Stimulated activated CD8-positive, alpha-beta memory T cell treated with anti-CD3 and anti-CD28 coated beads, Interleukin-7, amount 100 ng/mL, for 24 hours (primary cell): ENCODE data around the gene CAMTA1.

ENCODE experiments used
- DNase-seq: peaks from one replicate; pipeline ENCODE4 v3.0.0-alpha.2; 2020; ENCODE audit warnings: low read depth

The CAMTA1 gene

GRCh38 chr1:7435276-7436055 is 650.2 kb downstream of the CAMTA1 start:
- DNase-seq = no peak

DNA sequence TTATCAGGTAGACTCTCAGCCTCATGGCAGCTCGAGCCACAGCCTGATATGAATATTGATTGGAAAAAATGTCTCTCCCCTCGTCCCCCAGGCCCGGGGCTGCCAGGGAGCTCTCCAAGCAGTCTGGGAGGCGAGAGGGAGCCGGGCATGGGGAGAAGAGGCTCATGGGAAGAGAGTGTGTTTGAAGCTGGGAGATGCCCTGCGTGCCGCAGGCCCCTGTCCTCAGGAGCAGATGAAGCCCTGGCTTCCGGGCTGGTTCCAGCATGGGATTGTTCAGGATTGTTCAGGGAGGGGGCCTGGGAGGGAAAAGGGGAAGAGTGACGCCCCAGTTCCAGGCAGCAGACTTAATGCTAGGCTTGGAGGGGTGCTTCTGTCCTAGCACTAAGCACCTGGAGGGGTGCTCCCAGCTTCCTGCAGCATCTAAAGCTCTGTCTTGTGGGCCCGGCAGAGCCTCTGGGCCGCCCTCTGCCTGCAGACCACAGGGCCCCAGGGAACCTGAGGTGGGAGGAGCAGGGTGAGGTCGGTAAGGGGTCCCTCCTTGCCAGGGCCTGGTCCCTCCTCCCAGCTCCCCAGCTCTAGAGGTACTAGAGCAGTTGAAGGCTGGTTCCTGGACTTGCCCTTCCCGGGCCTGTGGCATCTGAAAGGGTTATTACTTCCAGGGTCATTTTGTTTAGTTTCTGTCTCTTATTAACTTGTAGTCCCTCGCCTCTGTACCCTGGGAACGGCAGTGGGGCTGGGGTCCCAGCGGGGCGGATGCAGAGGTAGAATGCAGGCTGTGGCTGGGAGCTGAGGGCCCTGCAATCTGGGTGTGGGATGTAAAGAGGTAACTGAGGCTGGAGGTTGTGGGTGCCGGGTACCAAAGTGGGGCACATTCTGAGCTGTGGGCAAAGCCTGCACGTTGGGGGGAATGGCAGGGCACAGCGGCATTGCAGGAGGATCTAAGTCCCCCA is 651.1 kb downstream of the CAMTA1 start:
- no peak for DNase-seq

- DNase-seq = no peak
Observed at GRCh38 chr1:7437036-7437435, 651.8 kb downstream of the CAMTA1 start.

- DNase-seq = no peak
Observed at GRCh38 chr1:7437608-7438395, 652.5 kb downstream of the CAMTA1 start.

GRCh38 chr1:7438396-7438785 is 653.1 kb downstream of the CAMTA1 start:
- DNase-seq = no peak

DNA sequence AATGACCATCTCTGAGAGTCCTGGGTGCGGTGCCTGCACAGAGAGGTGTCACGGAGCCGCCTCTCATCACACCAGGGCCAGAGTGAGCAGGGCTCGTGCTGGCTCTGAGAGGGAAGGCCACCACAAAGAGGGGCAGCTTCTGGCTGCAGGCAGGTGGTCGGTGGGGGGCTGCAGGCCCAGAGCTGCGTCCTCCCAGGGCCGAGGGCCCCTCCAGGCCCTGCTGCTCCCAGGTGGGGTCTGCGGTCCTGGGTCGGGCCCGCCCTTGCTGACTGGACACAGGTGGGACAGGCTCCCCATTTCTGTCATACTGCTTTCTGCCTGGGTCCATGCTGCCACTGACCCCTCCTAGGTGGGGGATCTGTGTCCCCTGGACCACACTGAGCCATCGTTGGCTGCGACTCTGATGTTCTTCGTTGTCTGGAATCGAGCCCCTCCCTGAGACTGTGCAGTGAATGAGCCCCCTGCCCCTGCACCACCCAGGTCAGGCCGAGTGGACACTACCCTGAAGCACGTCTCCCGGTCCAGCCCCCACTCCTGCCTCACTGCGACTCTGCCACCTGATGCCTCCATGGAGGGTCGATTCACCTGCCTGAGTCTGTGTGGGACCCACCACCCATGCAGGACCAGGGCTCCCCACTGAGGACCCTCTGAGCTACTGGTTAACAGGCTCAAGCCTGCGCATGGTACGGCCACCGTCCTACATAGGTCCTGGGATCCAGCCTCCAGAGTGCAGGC is 653.8 kb downstream of the CAMTA1 start:
- DNase-seq = no peak

- no peak for DNase-seq
Observed at GRCh38 chr1:7440154-7440553, 654.9 kb downstream of the CAMTA1 start.

- DNase-seq = no peak
Observed at GRCh38 chr1:7441143-7441841, 656.0 kb downstream of the CAMTA1 start.

GRCh38 chr1:7442036-7442435 is 656.8 kb downstream of the CAMTA1 start:
- no peak for DNase-seq

DNA sequence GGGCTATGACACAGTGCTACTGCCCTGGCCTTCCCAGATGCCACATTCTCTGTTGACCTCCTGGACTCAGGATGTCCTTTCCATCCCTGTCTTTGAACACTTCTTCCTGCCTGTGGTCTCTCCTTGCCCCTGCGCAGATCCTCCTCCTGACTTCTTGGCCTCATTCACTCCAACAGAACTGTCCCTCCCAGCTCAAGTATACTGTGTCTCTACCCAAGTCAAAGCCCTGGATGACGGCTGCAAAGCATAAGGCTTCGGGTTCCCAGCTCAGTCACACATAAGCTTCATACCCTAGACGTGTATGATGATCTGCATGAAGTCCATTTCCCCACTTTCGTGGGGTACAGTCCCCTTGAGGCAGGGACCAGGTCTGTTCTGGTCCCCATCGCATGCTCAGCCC is 657.7 kb downstream of the CAMTA1 start:
- no peak for DNase-seq

DNA sequence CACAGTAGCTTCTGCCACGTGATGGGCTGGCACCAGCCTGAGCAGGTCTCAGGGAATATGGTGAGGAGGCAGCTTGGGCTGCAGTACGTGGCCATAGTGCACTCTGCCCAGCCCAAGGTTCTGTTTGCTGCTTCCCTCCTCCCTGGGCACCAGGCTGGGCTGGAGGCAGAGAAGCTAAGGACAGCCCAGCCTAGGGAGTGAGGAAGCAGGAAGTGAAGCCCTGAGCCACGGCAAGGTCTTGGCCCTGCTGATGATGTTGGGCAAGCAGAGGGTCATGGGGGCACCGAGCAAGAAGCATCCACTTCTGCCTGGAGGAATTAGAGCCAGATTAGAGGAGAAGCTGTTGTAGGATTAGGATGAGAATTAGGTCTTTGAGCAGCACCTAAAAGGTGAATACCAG is 659.1 kb downstream of the CAMTA1 start:
- DNase-seq = no peak

DNA sequence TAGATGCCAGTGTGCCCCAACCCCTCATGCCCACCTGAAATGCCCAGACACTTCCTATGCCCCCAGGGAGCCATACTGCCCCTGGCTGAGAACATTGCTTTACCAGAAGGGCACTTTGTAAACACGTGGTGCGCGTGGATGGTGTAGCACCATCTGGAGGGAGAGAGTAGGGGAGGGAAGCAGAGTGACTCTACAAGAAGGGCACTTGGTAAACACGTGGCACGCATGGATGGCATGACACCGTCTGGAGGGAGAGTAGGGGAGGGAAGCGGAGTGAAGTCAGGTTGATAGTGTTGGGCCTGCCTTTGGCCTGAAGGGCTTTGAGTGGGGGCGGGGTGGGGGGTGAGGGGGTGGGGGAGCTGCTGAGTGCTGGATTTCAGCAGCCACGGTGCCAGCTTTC is 661.8 kb downstream of the CAMTA1 start:
- DNase-seq = no peak

GRCh38 chr1:7447736-7448135 is 662.5 kb downstream of the CAMTA1 start:
- no peak for DNase-seq

GRCh38 chr1:7448986-7449385 is 663.7 kb downstream of the CAMTA1 start:
- DNase-seq = no peak

GRCh38 chr1:7449750-7450149 is 664.5 kb downstream of the CAMTA1 start:
- no peak for DNase-seq

DNA sequence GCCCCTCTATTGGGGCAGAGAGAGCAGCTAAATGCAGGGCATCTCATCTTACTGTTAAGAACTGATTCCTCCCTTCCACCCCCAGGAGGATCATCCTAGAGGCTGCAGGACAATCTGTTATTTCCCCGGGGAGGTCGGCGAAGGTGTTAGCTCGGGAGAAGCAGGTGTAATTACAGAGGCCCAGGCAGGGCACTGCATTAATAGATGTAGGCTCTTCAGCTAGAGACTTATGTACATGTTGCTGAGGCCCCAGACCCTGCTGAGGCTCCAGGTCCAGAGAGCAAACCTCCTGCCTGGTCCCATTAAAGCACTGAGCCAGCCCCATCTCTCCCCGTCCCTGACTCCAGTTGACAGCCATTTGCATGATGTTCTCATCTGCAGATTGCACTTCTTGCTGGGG is 665.6 kb downstream of the CAMTA1 start:
- no peak for DNase-seq

DNA sequence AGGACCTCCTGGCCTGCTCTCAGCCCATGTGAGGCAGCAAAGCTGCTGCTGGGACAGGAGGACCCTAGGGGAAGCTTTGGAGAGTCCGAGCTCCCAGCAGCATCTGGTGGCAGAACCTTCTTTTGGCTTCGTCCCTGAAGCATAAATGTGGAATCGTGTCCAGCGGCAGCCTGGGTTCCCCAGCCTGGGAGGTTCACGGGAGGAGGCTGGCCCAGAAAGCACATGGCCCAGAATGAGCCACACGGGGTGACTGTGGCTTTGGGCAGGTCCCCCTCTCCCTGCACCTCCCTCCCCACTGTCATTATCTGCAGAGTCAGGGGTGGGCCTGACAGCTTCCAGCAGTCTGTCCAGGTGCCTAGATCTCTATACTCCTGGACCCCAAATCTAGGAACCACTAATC is 667.8 kb downstream of the CAMTA1 start:
- no peak for DNase-seq

DNA sequence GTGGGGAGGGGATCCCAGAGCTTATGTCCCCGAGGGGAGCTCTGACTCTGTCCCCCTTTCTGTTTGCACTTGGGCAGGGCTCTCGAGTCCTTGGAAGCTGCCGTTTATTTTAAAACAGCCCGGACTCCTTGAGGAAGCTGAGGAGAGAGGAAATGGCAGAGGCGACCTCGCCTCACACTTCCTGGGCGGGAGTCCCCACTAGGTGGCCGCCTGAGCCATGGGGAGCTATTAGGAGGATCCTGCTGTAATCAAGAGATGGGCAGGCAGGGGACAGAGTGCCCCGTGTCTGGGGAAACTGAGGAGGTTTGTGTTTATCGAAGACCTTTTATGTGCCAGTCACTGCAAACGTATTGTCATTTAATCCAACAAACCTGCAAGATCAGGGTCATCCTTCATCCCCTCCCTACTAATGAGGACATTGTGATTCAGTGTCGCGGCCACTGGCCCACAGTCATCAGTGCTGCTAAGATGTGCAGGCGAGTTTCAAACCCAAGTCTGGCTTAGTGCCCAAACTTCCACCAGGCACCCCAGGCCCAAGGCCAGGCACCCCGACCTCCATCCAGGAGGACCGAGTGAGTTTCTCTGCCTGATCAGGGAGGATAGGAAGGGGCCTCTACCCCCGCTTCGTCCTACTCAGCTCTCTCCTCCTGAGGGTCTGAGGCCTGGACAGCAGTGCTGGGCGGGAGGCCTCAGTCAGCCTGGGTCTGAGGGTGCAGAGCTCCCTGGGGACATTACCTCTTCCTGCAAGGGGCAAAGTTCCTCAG is 669.0 kb downstream of the CAMTA1 start:
- DNase-seq = no peak

- no peak for DNase-seq
Observed at GRCh38 chr1:7454895-7455784, 669.9 kb downstream of the CAMTA1 start.
